TTC549 (cell line): ENCODE data around the gene SIPA1L3.
"Not testable (repeated sequence)": the region's sequence is repeated elsewhere in the genome, so short reads cannot be mapped to it uniquely, and the experiment has no call there.

Experiments used
- FAIRE-seq: peaks from 2 replicates; lab custom pipeline; 2012; peaks lifted over from hg19 to GRCh38; lab: Jason Lieb, UNC

SIPA1L3 gene

DNA sequence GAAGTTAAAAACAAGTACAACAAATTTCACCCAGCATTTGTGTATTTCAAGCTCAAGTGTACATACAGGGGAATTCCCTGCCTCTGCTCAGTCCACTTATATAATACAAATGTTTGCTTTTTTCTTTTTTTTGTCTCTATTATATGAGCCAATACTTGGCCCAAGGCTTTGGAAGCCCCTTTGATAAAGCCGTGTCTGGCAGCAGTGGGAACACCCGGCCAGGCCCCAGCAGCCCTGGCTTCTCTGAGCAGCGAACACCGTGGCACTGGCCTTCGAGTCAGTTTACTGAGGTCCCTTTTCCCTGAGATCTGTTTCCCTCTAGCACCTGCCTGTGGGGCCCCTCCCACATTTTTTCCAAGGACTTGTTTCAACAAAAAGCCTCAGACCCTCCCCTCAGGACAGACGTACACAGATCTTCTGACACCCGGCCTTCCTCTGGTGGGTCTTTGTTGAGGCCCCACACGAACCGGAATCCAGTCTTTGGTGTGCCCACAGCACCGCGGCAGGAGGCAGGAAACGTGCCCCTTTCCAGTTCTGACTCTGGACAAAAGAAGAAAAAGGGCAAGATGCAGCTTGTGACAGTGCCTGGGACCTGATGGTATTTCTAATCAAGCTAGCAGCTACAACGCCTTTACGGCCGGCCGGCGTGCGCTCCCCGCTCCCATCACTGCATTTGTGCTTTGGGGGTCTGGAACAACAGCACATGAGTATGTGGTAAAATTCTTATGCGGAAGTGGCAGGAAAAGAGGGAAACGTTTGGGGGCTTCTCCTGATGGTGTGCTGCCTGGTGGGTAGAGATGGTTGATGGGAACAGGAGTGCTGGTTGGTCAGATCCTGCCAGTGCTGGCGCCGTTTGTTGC lies 13.8 kb downstream of the SIPA1L3 start:
- FAIRE-seq, result no peak

DNA sequence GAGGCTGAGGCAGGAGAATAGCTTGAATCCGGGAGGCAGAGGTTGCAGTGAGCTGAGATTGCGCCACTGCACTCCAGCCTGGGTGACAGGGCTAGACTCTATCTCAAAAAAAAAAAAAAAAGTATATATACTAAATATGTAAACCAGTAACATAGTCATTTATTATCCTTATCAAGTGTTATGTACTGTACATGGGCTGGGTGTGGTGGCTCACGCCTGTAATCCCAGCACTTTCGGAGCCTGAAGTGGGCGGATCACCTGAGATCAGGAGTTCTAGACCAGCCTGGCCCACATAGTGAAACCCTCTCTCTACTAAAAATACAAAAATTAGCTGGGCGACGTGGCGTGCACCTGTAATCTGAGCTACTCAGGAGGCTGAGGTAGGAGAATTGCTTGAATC lies 17.6 kb downstream of the SIPA1L3 start:
- FAIRE-seq, result not testable (repeated sequence)

DNA sequence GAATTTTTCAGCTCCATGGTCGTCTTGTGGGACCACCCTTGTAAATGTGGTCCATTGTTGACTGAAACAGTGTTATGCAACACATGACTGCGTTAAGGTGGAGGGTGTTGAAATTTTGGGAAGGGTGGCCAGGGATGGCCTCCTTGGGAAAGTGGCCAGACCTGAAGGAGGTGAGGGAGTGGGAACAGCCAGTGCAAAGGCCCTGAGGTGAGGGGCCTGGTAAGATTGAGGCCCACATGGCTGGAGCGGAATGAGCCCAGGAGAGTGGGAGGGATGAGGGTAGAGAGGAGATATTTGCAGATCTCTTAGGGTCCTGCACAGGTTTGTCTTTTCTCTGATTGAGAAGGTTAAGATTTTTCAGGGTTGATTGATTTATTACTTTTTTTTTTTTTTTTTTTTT lies 18.2 kb downstream of the SIPA1L3 start:
- FAIRE-seq, result no peak

DNA sequence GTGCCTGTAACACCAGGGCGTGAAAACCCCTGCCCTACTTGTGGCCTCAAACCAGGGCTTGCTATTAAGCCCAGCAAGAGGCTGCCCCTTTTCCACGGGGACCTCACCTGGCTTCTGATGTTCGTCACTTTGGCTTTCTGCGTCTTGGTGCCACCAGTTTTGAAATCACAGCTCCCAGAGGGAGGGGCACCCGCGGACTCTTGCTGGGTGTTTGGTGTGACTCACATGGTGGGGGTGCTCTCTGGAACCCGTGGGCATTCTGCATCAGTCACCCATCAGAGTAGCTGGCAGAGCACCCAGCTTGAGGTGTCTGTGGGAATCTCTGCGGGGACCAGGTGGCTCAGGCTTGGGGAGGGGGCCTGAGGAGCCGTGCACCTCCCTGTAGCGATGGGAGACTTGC lies 19.2 kb downstream of the SIPA1L3 start:
- FAIRE-seq, result no peak

DNA sequence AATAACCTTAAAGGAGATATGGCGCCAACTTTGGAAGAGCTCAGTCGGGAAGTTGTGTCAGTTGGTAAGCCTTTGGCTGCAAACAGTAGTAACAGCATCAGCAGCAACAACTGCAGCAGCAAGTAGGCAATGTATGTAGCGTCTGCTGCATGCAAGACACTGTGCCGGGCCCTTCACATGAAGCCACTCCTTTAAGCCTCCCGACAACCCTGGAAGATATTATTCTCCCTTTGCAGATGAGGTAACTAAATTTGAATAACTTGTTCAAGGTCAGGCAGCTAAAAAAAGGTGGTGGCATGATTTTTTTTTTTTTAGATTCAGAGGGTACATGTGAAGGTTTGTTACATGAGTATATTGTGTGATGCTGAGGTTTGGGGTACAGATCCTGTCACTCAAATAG lies 19.7 kb downstream of the SIPA1L3 start:
- FAIRE-seq, result no peak

DNA sequence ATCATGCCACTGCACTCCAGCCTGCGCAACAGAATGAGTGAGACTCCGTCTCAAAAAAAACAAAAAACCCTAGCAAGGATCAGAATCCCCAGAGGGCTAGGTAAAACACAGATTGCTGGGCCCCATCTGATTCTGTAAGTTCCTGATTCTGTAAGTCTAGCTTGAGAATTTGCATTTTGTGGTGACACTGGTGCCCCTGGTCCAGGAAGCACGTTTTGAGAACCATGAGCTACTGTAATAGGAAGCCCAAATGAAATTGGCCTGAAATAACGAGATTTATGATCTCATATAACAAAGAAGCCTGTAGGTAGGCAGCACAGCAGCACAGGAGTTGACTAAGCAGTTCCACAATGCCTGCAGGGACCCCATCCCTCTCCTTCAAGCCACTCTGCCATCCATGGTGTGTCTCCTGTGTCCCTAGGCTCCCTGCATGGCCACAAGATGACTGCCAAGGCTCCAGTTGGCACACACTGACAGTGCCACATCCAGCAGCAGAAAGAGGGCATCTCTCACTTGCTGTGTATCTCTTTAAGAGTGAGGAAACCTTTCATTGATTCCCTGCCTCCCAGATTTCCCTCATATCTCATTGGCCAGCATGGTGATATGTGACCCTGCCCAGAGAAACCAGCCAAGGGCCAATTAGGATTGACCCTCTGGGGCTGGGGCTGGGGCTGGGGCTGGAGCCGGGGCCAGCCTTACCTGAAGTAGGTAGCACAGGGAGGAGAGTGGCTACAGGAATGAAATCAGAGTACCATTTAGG lies 21.7 kb downstream of the SIPA1L3 start:
- no peak for FAIRE-seq

DNA sequence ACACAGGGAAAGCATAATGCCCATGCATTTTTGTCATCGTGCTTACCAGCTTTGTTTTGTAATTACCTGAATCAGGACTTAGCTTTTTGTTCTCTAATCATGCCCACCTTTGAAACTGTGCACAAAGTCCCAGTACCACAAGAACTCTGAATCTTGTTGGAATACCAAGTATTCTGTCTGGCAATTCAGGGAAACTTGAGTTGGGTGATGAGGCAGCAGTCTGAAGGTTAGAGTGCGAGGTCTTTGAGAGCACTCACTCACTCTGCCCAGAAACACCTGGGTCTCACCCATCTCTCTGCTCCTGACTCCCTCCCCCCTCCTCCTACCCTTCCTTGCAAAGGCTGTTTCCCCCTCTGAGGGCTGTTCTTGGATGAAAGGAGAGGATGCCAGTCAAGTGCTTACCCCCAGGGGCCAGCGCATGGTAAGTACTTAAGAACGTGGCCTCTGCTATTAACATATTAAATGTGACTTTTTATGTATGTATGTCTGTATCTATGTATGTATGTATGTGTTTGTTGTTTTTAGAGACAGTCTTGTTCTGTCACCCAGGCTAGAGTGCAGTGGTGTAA lies 22.4 kb downstream of the SIPA1L3 start:
- FAIRE-seq, result no peak

DNA sequence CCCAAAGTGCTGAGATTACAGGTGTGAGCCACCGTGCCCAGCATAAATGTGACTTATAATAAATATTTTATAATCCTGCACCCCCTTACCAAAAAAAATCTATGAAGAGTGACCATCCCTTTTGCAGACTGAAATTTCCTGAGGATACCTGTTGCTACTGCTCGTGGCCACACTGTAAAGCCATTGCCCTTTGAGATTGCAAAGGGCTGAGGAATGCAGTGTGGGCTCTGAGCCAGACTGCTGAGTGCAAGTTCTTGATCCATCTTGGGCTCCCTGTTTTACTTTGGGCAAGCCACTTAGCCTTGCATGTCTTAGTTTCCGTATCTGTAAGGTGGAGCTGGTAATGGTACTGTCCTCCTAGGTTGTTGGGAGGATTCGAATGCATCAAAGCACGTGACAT lies 23.4 kb downstream of the SIPA1L3 start:
- FAIRE-seq, result no peak

DNA sequence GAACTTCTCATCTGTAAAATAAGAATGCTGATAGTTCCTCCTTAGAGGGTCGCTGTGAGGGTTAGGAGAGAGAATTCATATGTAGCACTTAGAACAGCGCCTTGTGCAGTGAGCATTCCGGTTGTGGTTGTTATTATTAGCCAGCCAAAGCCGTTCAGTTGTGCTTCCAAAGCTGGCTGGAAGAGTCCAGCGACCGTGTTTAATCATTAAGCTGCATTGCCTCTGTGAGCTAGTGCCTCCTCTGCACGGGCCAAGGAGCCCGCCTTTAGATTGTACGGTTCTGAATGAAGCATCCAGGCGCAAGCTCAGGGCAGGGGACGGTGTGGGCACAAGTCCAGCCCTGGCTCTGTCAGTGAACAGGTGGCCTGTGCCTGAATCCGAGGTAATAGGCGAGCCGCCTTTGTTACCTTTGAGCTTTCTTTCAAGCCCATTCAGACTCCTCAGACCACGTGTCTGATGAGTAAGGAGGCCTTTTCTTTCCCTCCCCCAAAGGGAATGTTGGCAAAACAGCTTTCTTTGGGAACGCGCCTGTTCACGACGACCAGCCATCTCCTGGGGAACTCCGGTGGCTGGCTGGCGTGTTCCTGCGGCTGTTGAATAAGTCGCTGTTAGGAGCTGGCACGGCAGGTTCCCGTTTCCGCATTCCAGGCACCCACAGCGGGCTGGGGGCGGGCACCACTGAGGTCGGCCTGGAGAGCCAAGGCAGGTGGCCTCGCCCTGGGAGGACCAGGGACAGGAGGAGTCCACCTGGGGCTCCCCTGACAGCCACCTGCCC lies 25.1 kb downstream of the SIPA1L3 start:
- FAIRE-seq, result no peak

DNA sequence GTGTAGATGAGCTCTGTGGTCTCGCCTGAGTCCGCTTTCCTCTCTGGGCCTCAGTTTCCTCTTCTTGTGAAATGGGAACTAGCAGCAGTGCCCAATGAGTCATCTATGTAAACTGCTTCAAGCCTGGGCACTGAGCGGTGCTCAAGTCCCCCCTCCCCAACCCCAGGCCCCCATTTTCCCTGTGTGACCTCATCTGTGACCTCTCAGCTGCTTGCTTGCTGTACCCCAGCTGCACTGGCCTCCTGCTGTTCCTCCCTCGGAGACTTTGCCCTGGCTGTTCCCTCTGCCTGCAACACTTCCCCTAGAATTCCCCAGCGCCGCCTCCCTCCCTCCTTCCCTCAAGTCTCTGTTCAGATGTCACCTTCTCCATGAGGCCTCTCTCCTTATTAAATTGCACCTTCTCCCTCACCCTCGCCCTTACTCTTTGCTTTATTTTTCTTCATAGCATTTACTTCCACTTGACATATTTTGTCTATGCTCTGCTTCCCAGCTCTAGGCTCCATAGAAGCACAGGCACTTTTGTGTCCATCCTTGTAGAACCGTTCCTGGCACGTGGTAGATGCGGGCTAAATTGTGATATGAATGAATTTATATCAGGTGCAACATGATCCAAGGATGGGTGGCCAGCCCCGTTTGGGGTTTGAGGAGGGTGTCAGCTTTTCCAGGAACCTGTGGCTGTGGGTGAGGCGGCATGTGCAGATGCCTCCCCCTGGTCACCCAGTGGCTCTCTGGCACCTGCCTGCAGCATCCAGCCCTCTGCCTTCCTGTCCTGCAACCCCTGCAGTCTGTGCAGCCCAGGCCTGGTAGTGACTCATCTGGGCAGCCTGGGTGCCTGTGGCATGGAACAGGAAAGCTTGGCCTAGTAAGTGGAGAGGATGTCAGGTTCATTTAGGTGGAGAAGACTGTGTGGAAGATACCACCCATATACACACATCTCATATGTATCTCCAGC lies 26.3 kb downstream of the SIPA1L3 start:
- no peak for FAIRE-seq

DNA sequence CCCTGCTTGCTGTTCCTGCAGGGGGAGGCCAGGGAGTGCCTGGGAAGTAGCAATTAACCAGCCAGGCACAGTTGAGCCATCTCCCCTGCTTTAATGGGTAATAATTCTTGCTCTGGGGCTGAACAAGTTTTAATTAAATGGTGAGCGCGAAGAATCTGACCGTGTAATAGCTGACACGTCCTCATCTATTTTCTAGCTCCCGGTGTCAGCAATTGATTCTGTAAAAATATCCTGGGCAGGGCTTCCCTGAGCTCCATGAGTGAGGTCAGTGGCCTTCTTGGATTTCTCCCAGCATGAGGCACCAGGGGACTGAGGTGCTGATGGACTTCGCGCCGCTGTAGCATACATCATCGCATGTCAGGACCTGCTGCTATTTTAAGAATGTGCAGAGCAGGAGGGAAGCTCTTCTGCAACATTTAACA lies 26.9 kb downstream of the SIPA1L3 start:
- FAIRE-seq, result no peak

DNA sequence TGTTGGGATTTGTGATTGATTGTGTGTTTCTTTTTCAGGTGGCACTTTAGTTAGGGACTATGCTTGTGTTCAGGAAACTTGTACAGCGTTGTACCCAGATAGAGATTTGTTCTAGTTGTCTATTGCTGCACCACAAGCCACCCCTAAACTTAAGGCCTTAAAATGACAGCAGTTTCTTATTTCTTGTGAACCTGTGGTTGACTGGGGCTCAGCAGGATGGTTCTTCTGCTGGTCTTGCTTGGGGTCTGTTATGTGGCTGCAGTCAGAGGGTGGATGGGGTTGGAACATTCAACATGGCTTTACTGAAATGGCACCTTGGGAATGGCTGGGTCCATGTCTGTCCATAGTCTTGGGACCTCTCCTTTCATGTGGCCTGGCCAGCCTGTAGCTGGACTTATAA lies 28.3 kb downstream of the SIPA1L3 start:
- no peak for FAIRE-seq

DNA sequence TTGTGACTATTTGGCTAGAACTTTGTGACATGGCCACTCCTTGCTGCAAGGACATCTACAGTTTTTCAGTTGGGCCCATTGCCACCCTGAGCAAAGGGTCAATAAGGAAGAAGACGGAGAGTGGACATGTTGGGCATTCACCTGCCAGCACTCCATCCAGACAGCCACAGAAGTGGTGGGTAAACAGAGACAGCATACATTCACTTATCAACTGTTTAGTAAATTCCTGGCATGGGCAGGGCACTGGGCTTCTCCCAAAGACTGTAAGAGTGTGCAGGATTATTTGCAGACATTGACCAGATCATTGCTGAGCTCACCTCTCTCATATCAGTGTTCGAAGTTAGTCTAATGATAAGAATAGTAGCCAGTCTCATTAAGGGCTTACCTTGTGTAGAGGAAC lies 29.2 kb downstream of the SIPA1L3 start:
- FAIRE-seq, result no peak

DNA sequence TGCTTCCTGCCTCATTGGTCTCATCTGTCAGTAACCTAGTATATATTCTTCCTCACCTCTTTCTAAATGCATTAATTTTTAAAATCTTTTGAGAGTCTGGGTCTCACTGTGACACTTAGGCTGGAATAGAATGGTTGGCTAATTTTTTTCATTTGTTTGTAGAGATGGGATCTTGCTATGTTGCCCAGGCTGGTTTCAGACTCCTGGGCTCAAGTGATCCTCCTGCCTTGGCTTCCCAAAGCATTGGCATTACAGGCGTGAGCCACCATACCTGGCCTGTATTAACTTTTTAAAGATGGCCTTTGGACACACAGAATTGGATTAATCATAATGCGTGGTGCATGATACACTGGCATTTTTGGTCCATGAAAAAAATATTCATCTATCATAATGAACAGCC lies 29.9 kb downstream of the SIPA1L3 start:
- FAIRE-seq, result no peak

DNA sequence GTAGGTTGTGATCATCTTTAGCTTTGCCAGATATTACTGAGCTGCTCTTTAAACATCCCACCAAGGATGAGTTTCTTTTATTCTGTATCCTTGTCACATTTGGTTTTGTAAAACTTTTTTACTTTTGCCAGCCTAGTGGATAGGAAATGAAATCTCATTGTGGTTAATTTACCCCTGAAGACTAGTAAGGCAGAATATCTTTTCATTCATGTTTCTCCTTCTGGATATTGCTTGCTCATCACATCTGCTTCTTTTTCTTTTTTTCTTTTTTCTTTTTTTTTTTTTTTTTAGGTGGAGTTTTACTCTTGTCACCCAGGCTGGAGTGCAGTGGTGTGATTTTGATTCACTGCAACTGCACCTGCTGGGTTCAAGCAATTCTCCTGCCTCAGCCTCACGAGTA lies 31.3 kb downstream of the SIPA1L3 start:
- FAIRE-seq, result no peak

DNA sequence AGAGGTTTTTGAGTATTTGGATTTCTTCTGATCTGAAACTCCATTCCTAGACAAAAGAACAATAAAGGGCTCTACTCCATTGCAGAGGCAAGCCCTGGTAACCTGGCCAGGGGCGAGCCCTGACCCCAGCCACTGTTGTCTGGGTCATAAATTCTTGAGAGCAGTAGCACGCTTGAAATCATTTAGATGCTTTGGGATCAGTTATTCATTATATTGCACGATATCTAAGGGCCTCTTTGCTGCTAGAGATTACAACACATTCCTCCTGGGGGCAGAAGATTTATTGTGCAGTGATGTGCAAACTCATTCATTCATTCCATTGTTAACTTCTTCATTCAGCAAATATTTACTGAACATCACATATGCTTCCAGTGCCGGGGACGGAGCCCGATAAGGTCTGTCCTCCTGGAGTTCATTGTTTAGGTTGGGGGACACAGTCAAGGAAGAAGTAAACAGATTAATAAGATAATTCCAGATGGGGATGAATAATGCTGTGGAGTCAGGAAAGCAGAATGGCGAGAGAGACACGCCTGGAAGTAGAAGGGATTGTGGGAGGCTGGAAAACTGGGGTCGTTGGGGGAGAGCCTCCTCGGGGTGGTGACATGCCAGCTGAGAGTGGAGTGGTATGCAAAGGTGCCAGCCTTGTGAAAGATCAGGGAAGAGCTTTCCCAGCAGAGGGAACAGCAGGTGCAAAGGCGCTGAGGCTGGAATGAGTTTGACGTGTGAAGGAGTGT lies 34.9 kb downstream of the SIPA1L3 start:
- FAIRE-seq, result no peak

DNA sequence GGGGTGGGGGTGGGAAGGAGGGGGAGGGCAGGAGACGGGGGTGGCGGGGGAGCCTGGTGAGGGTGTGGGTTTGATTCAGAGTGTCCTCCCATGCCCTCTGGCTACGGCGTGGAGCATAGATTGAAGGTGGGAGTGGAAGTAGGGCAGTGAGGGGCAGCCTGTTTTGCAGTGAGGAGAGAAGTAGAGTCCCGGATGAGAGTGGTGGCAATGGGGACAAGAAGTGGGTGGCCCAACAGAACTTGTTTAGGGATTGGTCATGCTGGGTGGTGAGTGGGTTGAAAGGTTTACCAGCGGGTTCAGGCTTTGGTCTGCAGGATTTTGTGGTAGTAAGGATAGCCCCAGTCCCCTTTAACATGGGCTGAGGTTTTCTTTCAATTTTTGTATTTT lies 35.5 kb downstream of the SIPA1L3 start:
- FAIRE-seq, result no peak

DNA sequence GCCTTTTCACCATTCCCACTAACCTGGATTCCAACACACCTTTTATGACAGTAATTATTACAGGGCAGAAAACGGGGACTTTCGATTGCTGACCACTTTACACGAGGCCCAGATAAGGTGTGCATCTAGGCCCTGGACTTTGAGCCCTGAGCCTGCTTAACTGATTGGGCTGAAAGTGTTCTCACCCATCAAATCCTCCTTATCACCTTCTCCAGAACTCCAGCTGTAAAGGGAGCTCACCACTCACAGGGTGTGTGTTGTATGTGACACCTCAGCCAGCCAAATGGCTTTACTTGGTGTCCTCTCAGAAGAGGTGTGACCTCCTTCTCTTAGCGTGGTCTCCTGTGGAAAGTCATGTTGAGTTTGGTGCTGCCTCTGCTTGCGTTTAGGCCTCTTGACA lies 36.5 kb downstream of the SIPA1L3 start:
- FAIRE-seq, result no peak

DNA sequence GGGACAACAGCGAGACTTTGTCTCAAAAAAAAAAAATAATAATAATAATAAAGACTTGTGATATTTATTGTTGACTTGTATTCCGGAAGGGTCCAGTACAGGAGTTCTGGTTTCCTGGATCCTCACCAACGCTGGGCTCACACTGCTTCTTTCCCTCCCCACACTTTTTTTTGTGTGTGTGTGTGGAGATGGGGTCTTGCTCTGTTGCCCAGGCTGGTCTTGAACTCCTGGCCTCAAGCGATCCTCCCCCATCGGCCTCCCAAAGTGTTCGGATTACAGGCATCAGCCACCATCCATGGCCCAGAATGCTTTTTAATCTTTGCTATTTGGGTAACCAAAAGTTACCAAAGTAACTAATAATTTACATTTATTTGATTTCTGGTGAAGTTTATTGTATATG lies 39.1 kb downstream of the SIPA1L3 start:
- FAIRE-seq, result no peak

DNA sequence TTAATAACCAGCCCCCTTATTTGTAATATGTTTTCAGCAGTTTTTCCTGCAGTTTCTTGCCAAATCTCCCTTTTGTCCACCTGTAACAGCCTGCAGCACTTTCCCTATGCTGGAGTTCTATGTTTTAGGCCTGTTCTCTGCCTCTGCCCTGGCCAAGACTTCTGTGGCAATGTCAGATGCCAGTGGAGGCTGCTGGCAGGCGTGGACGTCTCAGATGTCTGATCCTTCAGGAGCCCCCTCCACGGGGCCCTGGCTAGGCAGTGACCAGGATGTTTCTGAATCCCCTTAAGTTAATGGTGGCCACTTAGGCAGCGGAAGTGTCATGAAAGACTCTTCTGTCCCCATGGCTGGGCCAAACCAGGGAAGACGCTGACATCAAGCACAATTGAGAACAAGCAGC lies 40.8 kb downstream of the SIPA1L3 start:
- FAIRE-seq, result no peak

DNA sequence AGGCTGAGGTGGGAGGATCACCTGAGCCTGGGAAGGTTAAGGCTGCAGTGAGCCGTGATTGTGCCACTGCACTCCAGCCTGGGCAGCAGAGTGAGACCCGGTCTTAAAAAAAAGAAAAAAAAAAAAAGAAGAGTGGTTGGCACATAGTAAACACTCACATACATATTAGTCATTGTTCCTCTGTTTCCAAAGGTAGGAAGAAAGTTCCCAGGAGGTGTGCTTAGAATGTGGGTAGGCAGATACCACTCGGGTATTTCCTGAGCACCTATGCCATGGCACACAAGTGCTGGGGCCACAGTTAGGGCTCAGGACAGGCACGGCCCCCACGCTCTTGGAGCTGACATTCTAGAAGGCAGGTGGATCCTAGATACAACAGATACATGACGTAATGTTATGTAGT lies 41.4 kb downstream of the SIPA1L3 start:
- no peak for FAIRE-seq
